Peyer's patch (tissue), 4 donors: ENCODE measurements around the gene PLCL1.

Source experiments
- CTCF ChIP-seq, 6 experiments: fragments of 450-650 bp in 4 of 6; fragments of 200-600 bp in 2 of 6; sonication (generic) in 1 of 6; IDR thresholded peaks; one replicate each; pipeline ENCODE4 v1.5.1; 2017 to 2019; ENCODE audit warnings: antibody characterized with exemption in 6 of 6, mild to moderate bottlenecking in 3 of 6, moderate library complexity in 1 of 6
- POLR2A ChIP-seq, 2 donors: fragments of 450-650 bp; IDR thresholded peaks; one replicate each; pipeline ENCODE4 v1.5.1; 2017; ENCODE audit warnings: antibody characterized with exemption in 2 of 2, mild to moderate bottlenecking in 2 of 2, moderate library complexity in 2 of 2

GRCh38 chr2:197760293-197760657, 44.1 kb upstream of the PLCL1 start:
- TF ChIP-seq CTCF (IDR thresholded peaks at IDR 0.05) (no peak), POLR2A (IDR thresholded peaks at IDR 0.05) (no peak)
